ENCODE results near the gene ZDHHC14. TPM values are rescaled to one million over a fixed set of nuclear protein-coding genes. Genes with fewer than 3 reads are reported as not detected.

Gene ZDHHC14
- total RNA-seq, 2 experiments from 2014 or later: 1.1 to 1.2 TPM

GRCh38 chr6:157561929-157562810 is 181.2 kb downstream of the ZDHHC14 start:
- Mint-ChIP-seq H3K9me3 (no peaks in the 10 kb centered on the region), H3K36me3 (ENCODE audit: low read depth) (no peaks in the 10 kb centered on the region), H3K4me3 (no peak overlapping the region), H3K4me1 (ENCODE audit: low read depth) (peaks cover 17% of the 10 kb centered on the region), H3K27ac (no peak overlapping the region), H3K27me3 (ENCODE audit: low read depth) (no peaks in the 10 kb centered on the region)
- DNase-seq: no peak
- CTCF ChIA-PET: interaction anchor here (0.6 kb wide), 1 partner anchor 225 kb away, joined by 3 read pairs; no protein-coding TSS in a partner anchor
- intact Hi-C loops (cut with micrococcal nuclease): loop anchor here (10.0 kb wide), 1 partner anchor 97 kb away; no protein-coding TSS in a partner anchor

- CTCF ChIA-PET: no interaction called here
- intact Hi-C loops (cut with micrococcal nuclease): loop anchor here (10.0 kb wide), 1 partner anchor 98 kb away; no protein-coding TSS in a partner anchor
- no peaks in the 10 kb centered on the region for H3K36me3 Mint-ChIP-seq (ENCODE audit: low read depth)
- peaks cover 17% of the 10 kb centered on the region for H3K4me1 Mint-ChIP-seq (ENCODE audit: low read depth)
- H3K9me3 Mint-ChIP-seq: no peaks in the 10 kb centered on the region
- no peak for DNase-seq
- no peak overlapping the region for H3K27ac Mint-ChIP-seq
- no peak overlapping the region for H3K4me3 Mint-ChIP-seq
- no peaks in the 10 kb centered on the region for H3K27me3 Mint-ChIP-seq (ENCODE audit: low read depth)
These were observed 182.0 kb downstream of the ZDHHC14 start for GRCh38 chr6:157562997-157563396.

- Mint-ChIP-seq H3K4me1 (ENCODE audit: low read depth) (peaks cover 10% of the 10 kb centered on the region), H3K9me3 (no peaks in the 10 kb centered on the region), H3K4me3 (no peak overlapping the region), H3K36me3 (ENCODE audit: low read depth) (no peaks in the 10 kb centered on the region), H3K27ac (no peak overlapping the region), H3K27me3 (ENCODE audit: low read depth) (no peaks in the 10 kb centered on the region)
- CTCF ChIA-PET: interaction anchor here (0.6 kb wide), 1 partner anchor 8 kb away, joined by 3 read pairs; no protein-coding TSS in a partner anchor
- DNase-seq: no peak
- intact Hi-C loops (cut with micrococcal nuclease): loop anchor here (10.0 kb wide), 1 partner anchor 99 kb away; no protein-coding TSS in a partner anchor
These were observed 182.8 kb downstream of the ZDHHC14 start for GRCh38 chr6:157563611-157564284.

GRCh38 chr6:157568702-157569101 is 187.7 kb downstream of the ZDHHC14 start:
- H3K27me3 Mint-ChIP-seq (ENCODE audit: low read depth): no peaks in the 10 kb centered on the region
- H3K4me1 Mint-ChIP-seq (ENCODE audit: low read depth): peaks cover 18% of the 10 kb centered on the region
- CTCF ChIA-PET: interaction anchor here (1.2 kb wide), 1 partner anchor 240 kb away, joined by 3 read pairs; no protein-coding TSS in a partner anchor
- H3K4me3 Mint-ChIP-seq: no peak overlapping the region
- no peak for DNase-seq
- H3K27ac Mint-ChIP-seq: no peak overlapping the region
- H3K36me3 Mint-ChIP-seq (ENCODE audit: low read depth): no peaks in the 10 kb centered on the region
- H3K9me3 Mint-ChIP-seq: no peaks in the 10 kb centered on the region
- intact Hi-C loops (cut with micrococcal nuclease): loop anchor here (1.0 to 10.0 kb wide), 3 partner anchors 18 to 104 kb away; no protein-coding TSS in a partner anchor

- no peaks in the 10 kb centered on the region for H3K9me3 Mint-ChIP-seq
- intact Hi-C loops (cut with micrococcal nuclease): loop anchor here (1.0 to 10.0 kb wide), 3 partner anchors 19 to 105 kb away; no protein-coding TSS in a partner anchor
- no peak overlapping the region for H3K27ac Mint-ChIP-seq
- no peaks in the 10 kb centered on the region for H3K36me3 Mint-ChIP-seq (ENCODE audit: low read depth)
- H3K27me3 Mint-ChIP-seq (ENCODE audit: low read depth): no peaks in the 10 kb centered on the region
- peaks cover 18% of the 10 kb centered on the region for H3K4me1 Mint-ChIP-seq (ENCODE audit: low read depth)
- no peak overlapping the region for H3K4me3 Mint-ChIP-seq
- peak; percentile 18 for DNase-seq
- CTCF ChIA-PET: interaction anchor here (0.7 to 1.6 kb wide), 3 partner anchors 108 to 377 kb away, joined by 3 read pairs; no protein-coding TSS in a partner anchor
These were observed 188.6 kb downstream of the ZDHHC14 start for GRCh38 chr6:157569543-157569942.

- no peaks in the 10 kb centered on the region for H3K36me3 Mint-ChIP-seq (ENCODE audit: low read depth)
- CTCF ChIA-PET: interaction anchor here (0.6 to 1.6 kb wide), 3 partner anchors 14 to 377 kb away, joined by 3 read pairs; no protein-coding TSS in a partner anchor
- H3K4me3 Mint-ChIP-seq: no peak overlapping the region
- no peaks in the 10 kb centered on the region for H3K9me3 Mint-ChIP-seq
- H3K27ac Mint-ChIP-seq: no peak overlapping the region
- no peaks in the 10 kb centered on the region for H3K27me3 Mint-ChIP-seq (ENCODE audit: low read depth)
- DNase-seq: no peak
- peaks cover 18% of the 10 kb centered on the region for H3K4me1 Mint-ChIP-seq (ENCODE audit: low read depth)
- intact Hi-C loops (cut with micrococcal nuclease): no loop called here
These were observed 189.1 kb downstream of the ZDHHC14 start for GRCh38 chr6:157570104-157570503.

- H3K4me1 Mint-ChIP-seq (ENCODE audit: low read depth): peaks cover 18% of the 10 kb centered on the region
- intact Hi-C loops (cut with micrococcal nuclease): no loop called here
- H3K36me3 Mint-ChIP-seq (ENCODE audit: low read depth): no peaks in the 10 kb centered on the region
- CTCF ChIA-PET: interaction anchor here (0.6 to 1.6 kb wide), 2 partner anchors 14 to 109 kb away, joined by 3 read pairs; no protein-coding TSS in a partner anchor
- no peak for DNase-seq
- no peaks in the 10 kb centered on the region for H3K9me3 Mint-ChIP-seq
- no peak overlapping the region for H3K4me3 Mint-ChIP-seq
- no peak overlapping the region for H3K27ac Mint-ChIP-seq
- H3K27me3 Mint-ChIP-seq (ENCODE audit: low read depth): no peaks in the 10 kb centered on the region
These were observed 189.8 kb downstream of the ZDHHC14 start for GRCh38 chr6:157570752-157571151.

GRCh38 chr6:157571269-157571668 is 190.3 kb downstream of the ZDHHC14 start:
- no peaks in the 10 kb centered on the region for H3K9me3 Mint-ChIP-seq
- H3K27me3 Mint-ChIP-seq (ENCODE audit: low read depth): no peaks in the 10 kb centered on the region
- H3K4me1 Mint-ChIP-seq (ENCODE audit: low read depth): peaks cover 18% of the 10 kb centered on the region
- CTCF ChIA-PET: no interaction called here
- intact Hi-C loops (cut with micrococcal nuclease): no loop called here
- no peak for DNase-seq
- H3K4me3 Mint-ChIP-seq: no peak overlapping the region
- H3K36me3 Mint-ChIP-seq (ENCODE audit: low read depth): no peaks in the 10 kb centered on the region
- no peak overlapping the region for H3K27ac Mint-ChIP-seq

- no peak overlapping the region for H3K27ac Mint-ChIP-seq
- H3K27me3 Mint-ChIP-seq (ENCODE audit: low read depth): no peaks in the 10 kb centered on the region
- no peak for DNase-seq
- H3K9me3 Mint-ChIP-seq: no peaks in the 10 kb centered on the region
- intact Hi-C loops (cut with micrococcal nuclease): no loop called here
- H3K36me3 Mint-ChIP-seq (ENCODE audit: low read depth): no peaks in the 10 kb centered on the region
- peaks cover 18% of the 10 kb centered on the region for H3K4me1 Mint-ChIP-seq (ENCODE audit: low read depth)
- CTCF ChIA-PET: interaction anchor here (0.8 kb wide), 1 partner anchor 95 kb away, joined by 3 read pairs; no protein-coding TSS in a partner anchor
- no peak overlapping the region for H3K4me3 Mint-ChIP-seq
These were observed 191.0 kb downstream of the ZDHHC14 start for GRCh38 chr6:157571950-157572349.

GRCh38 chr6:157574851-157575424 is 193.9 kb downstream of the ZDHHC14 start:
- H3K4me1 Mint-ChIP-seq (ENCODE audit: low read depth): peaks cover 17% of the 10 kb centered on the region
- no peak for DNase-seq
- H3K27me3 Mint-ChIP-seq (ENCODE audit: low read depth): no peaks in the 10 kb centered on the region
- CTCF ChIA-PET: no interaction called here
- H3K27ac Mint-ChIP-seq: no peak overlapping the region
- intact Hi-C loops (cut with micrococcal nuclease): no loop called here
- H3K9me3 Mint-ChIP-seq: peaks cover 4% of the 10 kb centered on the region
- H3K36me3 Mint-ChIP-seq (ENCODE audit: low read depth): peaks cover 2% of the 10 kb centered on the region
- H3K4me3 Mint-ChIP-seq: no peak overlapping the region

GRCh38 chr6:157575436-157576145 is 194.6 kb downstream of the ZDHHC14 start:
- no peaks in the 10 kb centered on the region for H3K27me3 Mint-ChIP-seq (ENCODE audit: low read depth)
- peaks cover 12% of the 10 kb centered on the region for H3K4me1 Mint-ChIP-seq (ENCODE audit: low read depth)
- CTCF ChIA-PET: no interaction called here
- H3K4me3 Mint-ChIP-seq: no peak overlapping the region
- H3K9me3 Mint-ChIP-seq: peaks cover 4% of the 10 kb centered on the region
- intact Hi-C loops (cut with micrococcal nuclease): no loop called here
- H3K27ac Mint-ChIP-seq: no peak overlapping the region
- peaks cover 2% of the 10 kb centered on the region for H3K36me3 Mint-ChIP-seq (ENCODE audit: low read depth)
- no peak for DNase-seq
